ENCODE measurements around the gene SLC39A1.

GRCh38 chr1:153912349-153912748 is 51.0 kb downstream of the SLC39A1 start:
- TF ChIP-seq GATA2 (IDR thresholded peaks at IDR 0.05; ENCODE audit: low read depth, low read length) = no peak
- TF ChIP-seq GATA3 (IDR thresholded peaks at IDR 0.05; ENCODE audit: low read depth, low read length) = no peak

All from SH-SY5Y (cell line).